8988T (cell line): ENCODE data around the gene PRAMEF15.
"Not testable (repeated sequence)": the region's sequence is repeated elsewhere in the genome, so short reads cannot be mapped to it uniquely, and the experiment has no call there.

Experiments
- DNase-seq: peaks from one replicate; pipeline ENCODE4 v3.0.0; 2011

The PRAMEF15 gene

DNA sequence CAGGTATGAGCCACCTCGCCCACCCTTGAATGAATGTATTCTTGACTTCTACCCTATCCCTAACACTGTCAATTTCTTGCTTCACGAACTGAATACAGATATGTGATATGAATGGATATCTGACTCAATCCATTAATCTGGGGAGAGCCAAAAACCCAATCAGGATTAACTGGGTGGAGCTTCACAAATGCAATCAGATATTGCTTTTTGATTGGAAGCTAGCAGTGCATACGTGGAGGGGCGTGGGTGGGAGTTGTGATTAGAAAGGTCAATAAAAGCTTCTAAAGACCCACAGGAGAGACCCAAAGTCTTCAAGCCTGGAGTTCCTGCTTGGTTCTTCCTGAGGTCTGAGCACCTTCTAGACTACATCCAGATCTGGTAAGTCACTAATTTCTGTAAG lies at the start of gene PRAMEF15:
PRAMEF15 (plus strand) TSS at position 301 of the 400 bp plus-strand sequence. CDS start 2,827 bp downstream, outside the sequence.
- DNase-seq: not testable (repeated sequence)

- DNase-seq: not testable (repeated sequence)
Observed at GRCh38 chr1:13277016-13277415, 38.4 kb upstream of the PRAMEF15 start.

GRCh38 chr1:13279617-13280016 lies 35.8 kb upstream of the PRAMEF15 start:
- DNase-seq: not testable (repeated sequence)

DNA sequence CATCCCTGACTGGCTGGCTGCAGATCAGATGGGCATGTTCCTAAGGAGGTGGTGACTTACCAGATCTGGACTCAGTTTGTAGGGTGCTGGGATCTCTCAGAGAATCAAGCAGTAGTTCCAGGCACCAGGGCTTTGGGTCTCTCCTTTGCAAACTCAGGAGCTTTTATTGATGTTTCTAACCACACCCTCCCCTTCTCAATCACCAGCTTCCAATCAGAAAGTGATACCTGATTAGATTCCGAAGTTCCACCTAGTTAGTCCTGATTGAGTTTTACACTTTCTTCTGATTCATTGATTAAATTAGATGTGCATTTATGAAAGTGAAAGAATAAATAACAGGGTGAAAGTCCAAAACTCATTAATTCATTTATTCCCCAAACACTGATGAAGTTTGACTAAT lies 30.3 kb upstream of the PRAMEF15 start, which contains the start of gene PRAMEF8:
PRAMEF8 (minus strand) TSS at position 101 of the 400 bp plus-strand sequence. CDS start 1,046 bp downstream, outside the sequence.
- not testable (repeated sequence) for DNase-seq

- not testable (repeated sequence) for DNase-seq
Observed at GRCh38 chr1:13289030-13289429, 26.4 kb upstream of the PRAMEF15 start.

GRCh38 chr1:13297216-13297931 lies 18.0 kb upstream of the PRAMEF15 start:
- not testable (repeated sequence) for DNase-seq

GRCh38 chr1:13298699-13299098 lies 16.7 kb upstream of the PRAMEF15 start:
- not testable (repeated sequence) for DNase-seq

GRCh38 chr1:13302197-13302596 lies 13.2 kb upstream of the PRAMEF15 start:
- not testable (repeated sequence) for DNase-seq

- DNase-seq: not testable (repeated sequence)
Observed at GRCh38 chr1:13303239-13303638, 12.1 kb upstream of the PRAMEF15 start, which contains the start of gene PRAMEF33. PRAMEF33 (plus strand) TSS chr1:13303539; CDS start chr1:13305955, 2,416 bp downstream.

DNA sequence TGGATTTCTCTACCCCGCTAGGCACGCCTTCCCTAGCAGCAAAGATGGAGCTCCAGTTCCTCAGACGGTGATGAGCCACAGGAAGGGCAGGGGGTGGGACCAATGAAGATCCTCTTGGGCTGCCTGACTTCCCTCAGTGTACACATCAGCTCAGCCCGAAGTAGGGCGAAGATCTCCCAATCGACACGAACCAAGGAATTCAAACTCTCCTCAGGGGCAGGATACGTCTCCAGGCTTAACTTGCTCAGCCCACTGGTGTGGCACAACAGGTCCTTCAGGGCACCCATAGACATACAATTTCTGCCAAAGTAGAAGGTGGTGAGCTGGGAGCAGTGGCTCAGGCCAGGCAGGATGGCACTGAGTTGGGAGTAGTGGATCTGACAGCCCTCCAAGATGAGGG lies 27.1 kb downstream of the PRAMEF15 start:
- DNase-seq: not testable (repeated sequence)

GRCh38 chr1:13347034-13347433 lies 31.7 kb downstream of the PRAMEF15 start, which contains the start of gene PRAMEF14:
PRAMEF14 (minus strand) TSS chr1:13347134; CDS start chr1:13345314, 1,820 bp downstream.
- not testable (repeated sequence) for DNase-seq

DNA sequence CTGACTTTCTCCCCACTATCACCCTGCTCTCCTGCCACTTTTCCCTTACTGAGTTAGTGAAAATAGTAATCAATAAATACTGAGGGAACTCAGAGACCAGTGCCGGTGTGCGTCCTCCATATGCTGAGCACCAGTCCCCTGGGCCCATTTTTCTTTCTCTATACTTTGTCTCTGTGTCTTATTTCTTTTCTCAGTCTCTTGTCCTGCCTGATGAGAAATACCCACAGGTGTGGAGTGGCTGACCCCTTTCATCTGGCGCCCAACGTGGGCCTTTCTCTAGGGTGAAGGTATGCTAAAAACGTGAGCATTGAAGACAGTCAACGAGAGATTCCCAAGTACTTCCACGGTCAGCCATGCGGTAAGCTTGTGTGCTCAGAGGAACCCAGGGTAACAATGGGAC lies 38.1 kb downstream of the PRAMEF15 start:
- DNase-seq: not testable (repeated sequence)

DNA sequence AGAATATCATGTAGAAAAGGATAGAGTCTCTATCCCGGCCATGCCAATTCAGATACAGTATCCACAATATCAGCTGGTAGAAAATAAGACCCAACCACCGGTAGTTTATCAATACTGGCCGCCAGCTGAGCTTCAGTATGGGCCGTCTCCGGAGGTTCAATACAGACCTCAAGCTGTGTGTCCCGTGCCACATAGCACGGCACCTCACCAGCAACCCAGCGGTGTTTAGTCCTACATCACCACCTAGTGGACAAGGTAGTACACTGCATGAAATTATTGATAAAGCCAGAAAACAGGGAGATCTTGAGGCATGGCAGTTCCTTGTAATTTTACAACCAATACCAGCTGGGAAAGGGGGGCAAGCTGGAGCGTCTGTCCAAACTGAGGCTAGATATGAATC lies 39.1 kb downstream of the PRAMEF15 start:
- not testable (repeated sequence) for DNase-seq

- DNase-seq: not testable (repeated sequence)
Observed at GRCh38 chr1:13356774-13357173, 41.4 kb downstream of the PRAMEF15 start.

DNA sequence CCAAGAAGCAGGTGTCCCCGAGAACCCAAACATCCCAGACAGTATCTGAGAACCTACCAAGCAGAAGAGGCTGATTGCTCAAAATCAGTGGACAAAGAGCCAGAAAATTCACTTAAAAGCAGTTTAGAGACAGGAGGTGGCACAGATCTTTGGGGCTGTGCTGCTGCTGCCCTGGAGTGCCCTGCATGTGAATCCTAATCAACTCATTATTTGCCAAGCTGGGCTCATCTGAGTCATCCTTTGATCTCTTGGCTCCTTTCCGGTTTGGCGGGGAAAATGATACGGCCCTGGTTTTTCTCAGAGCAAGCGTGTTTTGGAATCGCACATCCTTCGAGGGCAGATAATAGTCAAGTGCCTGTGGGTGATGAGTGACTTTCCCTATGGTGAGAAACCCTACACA lies 47.0 kb downstream of the PRAMEF15 start:
- DNase-seq: not testable (repeated sequence)

DNA sequence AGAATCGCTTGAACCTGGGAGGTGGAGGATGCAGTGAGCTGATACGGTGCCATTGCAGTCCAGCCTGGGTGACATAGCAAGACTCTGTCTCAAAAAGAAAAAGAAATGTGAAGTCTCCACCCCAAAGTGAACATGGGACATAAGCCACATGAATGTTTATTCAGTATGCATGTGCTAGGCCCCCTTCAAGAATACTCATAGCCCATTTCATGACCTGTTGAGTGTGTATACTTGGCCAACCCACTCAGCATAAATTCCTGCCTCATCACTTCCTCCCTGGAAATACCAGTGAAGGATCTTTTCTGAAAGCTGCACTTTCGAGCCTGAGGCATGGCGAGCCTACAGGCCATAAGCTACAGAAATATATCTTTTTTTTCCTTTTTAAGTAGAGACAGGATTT lies 49.5 kb downstream of the PRAMEF15 start:
- DNase-seq: not testable (repeated sequence)

GRCh38 chr1:13366536-13366935 lies 51.2 kb downstream of the PRAMEF15 start:
- not testable (repeated sequence) for DNase-seq

DNA sequence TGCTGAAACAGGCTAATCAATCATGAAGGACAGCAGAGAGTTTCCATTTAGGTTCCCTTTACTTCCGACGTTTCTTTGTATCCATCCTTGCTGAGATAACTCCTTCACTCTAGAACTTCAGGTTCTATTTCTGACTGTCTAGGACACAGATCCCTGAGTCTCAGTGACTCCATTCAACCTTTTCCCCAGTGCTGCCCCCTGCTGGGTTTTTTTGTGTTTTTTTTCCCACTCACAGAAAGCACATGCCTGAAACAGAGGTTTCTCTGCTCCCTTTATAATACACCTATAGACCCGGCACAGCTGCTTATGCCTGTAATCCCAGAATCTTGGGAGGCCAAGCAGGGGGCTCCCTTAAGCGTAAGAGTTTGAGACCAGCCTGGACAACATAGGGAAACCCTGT lies 53.2 kb downstream of the PRAMEF15 start:
- not testable (repeated sequence) for DNase-seq
